HEK293 (cell line): ENCODE measurements around the gene ADAMTS20.

Experiments
- MEIS1 ChIP-seq: sonication (generic); formaldehyde crosslinking; IDR thresholded peaks from 2 replicates; pipeline ENCODE4 v1.8.1; 2022; ENCODE audit warnings: missing genetic modification reagents, mild to moderate bottlenecking, borderline replicate concordance
- PBX3 ChIP-seq: sonication (generic); formaldehyde crosslinking; IDR thresholded peaks from 2 replicates; pipeline ENCODE4 v1.8.1; 2022; ENCODE audit warnings: mild to moderate bottlenecking, moderate library complexity, missing genetic modification reagents
- REST ChIP-seq: fragments of 450-650 bp; formaldehyde crosslinking; IDR thresholded peaks from 2 replicates; pipeline ENCODE4 v1.5.1; 2016; ENCODE audit warnings: missing biosample characterization, missing genetic modification characterization
- ZFP41 ChIP-seq: fragments of 450-650 bp; formaldehyde crosslinking; IDR thresholded peaks from 2 replicates; pipeline ENCODE4 v1.5.1; 2016; ENCODE audit warnings: missing biosample characterization, missing genetic modification characterization, borderline replicate concordance
- ZNF174 ChIP-seq: fragments of 450-650 bp; formaldehyde crosslinking; IDR thresholded peaks from 2 replicates; pipeline ENCODE4 v1.5.0; 2017; ENCODE audit warnings: missing biosample characterization, mild to moderate bottlenecking, missing genetic modification characterization
- ZNF621 ChIP-seq: fragments of 450-650 bp; formaldehyde crosslinking; IDR thresholded peaks from 2 replicates; pipeline ENCODE4 v1.5.1; 2017; ENCODE audit warnings: missing biosample characterization, missing genetic modification characterization
- ZNF76 ChIP-seq: fragments of 450-650 bp; formaldehyde crosslinking; IDR thresholded peaks from 2 replicates; pipeline ENCODE4; 2016; ENCODE audit warnings: low read depth, missing biosample characterization, missing genetic modification characterization, borderline replicate concordance
- TF ChIP-seq, protein P1 (sequence below): fragments of 450-650 bp; formaldehyde crosslinking; IDR thresholded peaks from 2 replicates; pipeline ENCODE4 v1.5.1; 2016; ENCODE audit warnings: missing biosample characterization, missing genetic modification characterization, low read depth
- TF ChIP-seq, protein P2 (sequence below): fragments of 450-650 bp; formaldehyde crosslinking; IDR thresholded peaks from 2 replicates; pipeline ENCODE4 v1.5.1; 2016; ENCODE audit warnings: missing biosample characterization, missing genetic modification characterization

DNA sequence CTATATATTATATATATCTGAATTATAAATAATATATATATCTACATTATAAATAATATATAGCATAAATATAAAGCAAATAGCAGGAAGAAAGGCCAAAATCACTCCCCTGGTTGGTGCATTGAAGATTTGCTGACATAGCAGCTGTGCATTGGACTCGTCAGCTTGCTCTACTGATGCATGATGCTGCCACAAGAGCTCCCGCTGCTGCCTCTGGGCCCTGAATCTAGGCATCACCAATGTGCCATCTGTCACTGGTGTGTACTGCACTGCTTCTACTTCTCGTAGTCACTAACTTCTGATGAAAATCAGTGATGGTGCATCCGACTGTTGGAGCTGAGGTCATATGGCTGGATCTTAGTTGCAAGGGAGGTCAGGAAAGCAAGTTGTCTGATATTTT, 205.0 kb downstream of the ADAMTS20 start:
- TF ChIP-seq, protein P1, sequence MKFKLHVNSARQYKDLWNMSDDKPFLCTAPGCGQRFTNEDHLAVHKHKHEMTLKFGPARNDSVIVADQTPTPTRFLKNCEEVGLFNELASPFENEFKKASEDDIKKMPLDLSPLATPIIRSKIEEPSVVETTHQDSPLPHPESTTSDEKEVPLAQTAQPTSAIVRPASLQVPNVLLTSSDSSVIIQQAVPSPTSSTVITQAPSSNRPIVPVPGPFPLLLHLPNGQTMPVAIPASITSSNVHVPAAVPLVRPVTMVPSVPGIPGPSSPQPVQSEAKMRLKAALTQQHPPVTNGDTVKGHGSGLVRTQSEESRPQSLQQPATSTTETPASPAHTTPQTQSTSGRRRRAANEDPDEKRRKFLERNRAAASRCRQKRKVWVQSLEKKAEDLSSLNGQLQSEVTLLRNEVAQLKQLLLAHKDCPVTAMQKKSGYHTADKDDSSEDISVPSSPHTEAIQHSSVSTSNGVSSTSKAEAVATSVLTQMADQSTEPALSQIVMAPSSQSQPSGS (tag by site-specific recombination) = no peak
- no peak for TF ChIP-seq PBX3 (CRISPR knock-in tag)
- TF ChIP-seq ZNF621 (tag by site-specific recombination) = no peak
- no peak for TF ChIP-seq ZNF174
- no peak for TF ChIP-seq REST (tag by site-specific recombination)
- TF ChIP-seq, protein P2, sequence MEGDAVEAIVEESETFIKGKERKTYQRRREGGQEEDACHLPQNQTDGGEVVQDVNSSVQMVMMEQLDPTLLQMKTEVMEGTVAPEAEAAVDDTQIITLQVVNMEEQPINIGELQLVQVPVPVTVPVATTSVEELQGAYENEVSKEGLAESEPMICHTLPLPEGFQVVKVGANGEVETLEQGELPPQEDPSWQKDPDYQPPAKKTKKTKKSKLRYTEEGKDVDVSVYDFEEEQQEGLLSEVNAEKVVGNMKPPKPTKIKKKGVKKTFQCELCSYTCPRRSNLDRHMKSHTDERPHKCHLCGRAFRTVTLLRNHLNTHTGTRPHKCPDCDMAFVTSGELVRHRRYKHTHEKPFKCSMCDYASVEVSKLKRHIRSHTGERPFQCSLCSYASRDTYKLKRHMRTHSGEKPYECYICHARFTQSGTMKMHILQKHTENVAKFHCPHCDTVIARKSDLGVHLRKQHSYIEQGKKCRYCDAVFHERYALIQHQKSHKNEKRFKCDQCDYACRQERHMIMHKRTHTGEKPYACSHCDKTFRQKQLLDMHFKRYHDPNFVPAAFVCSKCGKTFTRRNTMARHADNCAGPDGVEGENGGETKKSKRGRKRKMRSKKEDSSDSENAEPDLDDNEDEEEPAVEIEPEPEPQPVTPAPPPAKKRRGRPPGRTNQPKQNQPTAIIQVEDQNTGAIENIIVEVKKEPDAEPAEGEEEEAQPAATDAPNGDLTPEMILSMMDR (tag by site-specific recombination) = no peak
- no peak for TF ChIP-seq ZNF76 (tag by site-specific recombination)
- TF ChIP-seq MEIS1 (CRISPR knock-in tag) = no peak
- TF ChIP-seq ZFP41 (tag by site-specific recombination) = no peak
